ENCODE data around the gene TNRC18.
A peak's percentile ranks its signal among the peaks of the same experiment; 100 is the strongest.
"Not testable (repeated sequence)": the region's sequence is repeated elsewhere in the genome, so short reads cannot be mapped to it uniquely, and the experiment has no call there.

Gene TNRC18

GRCh38 chr7:5286933-5287332, 136.7 kb downstream of the TNRC18 start:
- Histone ChIP-seq H3K4me2 (no peak overlapping the region), H3K4me3 (IDR thresholded peaks at IDR 0.05; ENCODE audit: insufficient read depth, low read depth, low read length) (no peak overlapping the region), H3K9ac (no peak overlapping the region), H2AFZ (ENCODE audit: low read depth) (no peak overlapping the region), H4K20me1 (ENCODE audit: insufficient read depth) (no peaks in the 10 kb centered on the region), H3K79me2 (ENCODE audit: insufficient read depth, low read depth) (no peaks in the 10 kb centered on the region), H3K27ac (no peak overlapping the region), H3K36me3 (ENCODE audit: insufficient read depth) (no peaks in the 10 kb centered on the region), H3K4me1 (ENCODE audit: low read depth, poor library complexity, severe bottlenecking) (no peaks in the 10 kb centered on the region), H3K27me3 (ENCODE audit: insufficient read depth, low read depth) (peaks cover 14% of the 10 kb centered on the region)
- TF ChIP-seq CTCF (conservative IDR thresholded peaks at IDR 0.05; ENCODE audit: low read depth, low read length) = no peak

DNA sequence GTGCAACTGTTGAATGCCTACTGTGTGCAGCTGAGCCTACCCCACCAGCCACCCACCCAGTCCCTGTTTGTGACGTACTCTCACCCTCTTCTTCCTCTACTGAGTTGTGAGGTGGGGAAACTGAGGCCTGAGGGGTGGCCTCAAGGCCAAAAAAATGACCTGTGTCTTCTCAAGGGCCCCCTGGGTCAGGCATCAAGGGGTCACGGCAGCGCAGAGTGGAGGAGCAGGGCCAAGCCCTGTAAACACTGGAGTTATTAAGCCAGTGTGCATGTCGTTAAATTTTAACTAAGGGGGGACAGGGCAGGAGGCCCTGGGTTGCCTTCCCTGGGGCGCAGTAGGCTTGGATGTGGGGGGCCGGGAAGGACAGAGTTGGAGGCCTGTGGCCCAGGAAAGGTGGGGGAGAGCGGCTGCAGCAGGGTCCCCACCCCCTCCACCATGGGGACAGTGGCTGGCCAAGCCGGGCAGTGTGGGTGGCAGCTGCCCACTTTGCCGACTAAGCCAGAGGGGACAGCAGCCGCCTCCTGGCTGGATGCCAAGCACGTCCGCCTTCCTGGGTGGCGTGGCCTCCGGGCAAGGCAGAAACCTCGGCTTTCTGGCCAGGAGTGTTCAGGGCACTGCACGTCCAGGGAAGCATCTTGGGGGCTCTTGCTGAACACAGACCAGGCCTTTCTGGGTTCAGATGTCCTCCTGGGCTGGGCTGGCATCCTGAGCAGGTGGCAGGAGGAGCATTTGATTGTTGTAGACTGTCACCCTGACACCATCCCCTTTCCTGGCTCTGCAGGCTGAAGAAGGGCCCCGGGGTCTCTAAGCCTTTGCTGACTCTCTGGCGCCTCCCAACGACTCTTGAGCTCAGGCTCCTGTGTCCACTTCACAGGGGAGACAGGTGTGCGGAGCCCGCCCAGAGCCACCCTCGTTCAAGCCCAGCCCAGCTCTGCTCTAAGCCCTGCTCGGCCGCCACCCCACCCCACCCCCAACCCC, 139.0 kb downstream of the TNRC18 start:
- no peaks in the 10 kb centered on the region for H3K36me3 ChIP-seq (ENCODE audit: insufficient read depth)
- H3K4me3 ChIP-seq (IDR thresholded peaks at IDR 0.05; ENCODE audit: insufficient read depth, low read depth, low read length) = no peak overlapping the region
- no peak overlapping the region for H3K4me2 ChIP-seq
- H3K27me3 ChIP-seq (ENCODE audit: insufficient read depth, low read depth) = peaks cover 14% of the 10 kb centered on the region
- TF ChIP-seq CTCF (conservative IDR thresholded peaks at IDR 0.05; ENCODE audit: low read depth, low read length) = no peak; the same call in 1 of the 2 replicates
- H3K79me2 ChIP-seq (ENCODE audit: insufficient read depth, low read depth) = no peaks in the 10 kb centered on the region
- H4K20me1 ChIP-seq (ENCODE audit: insufficient read depth) = no peaks in the 10 kb centered on the region
- no peaks in the 10 kb centered on the region for H3K4me1 ChIP-seq (ENCODE audit: low read depth, poor library complexity, severe bottlenecking)
- H3K27ac ChIP-seq = no peak overlapping the region
- no peak overlapping the region for H3K9ac ChIP-seq
- H2AFZ ChIP-seq (ENCODE audit: low read depth) = no peak overlapping the region

DNA sequence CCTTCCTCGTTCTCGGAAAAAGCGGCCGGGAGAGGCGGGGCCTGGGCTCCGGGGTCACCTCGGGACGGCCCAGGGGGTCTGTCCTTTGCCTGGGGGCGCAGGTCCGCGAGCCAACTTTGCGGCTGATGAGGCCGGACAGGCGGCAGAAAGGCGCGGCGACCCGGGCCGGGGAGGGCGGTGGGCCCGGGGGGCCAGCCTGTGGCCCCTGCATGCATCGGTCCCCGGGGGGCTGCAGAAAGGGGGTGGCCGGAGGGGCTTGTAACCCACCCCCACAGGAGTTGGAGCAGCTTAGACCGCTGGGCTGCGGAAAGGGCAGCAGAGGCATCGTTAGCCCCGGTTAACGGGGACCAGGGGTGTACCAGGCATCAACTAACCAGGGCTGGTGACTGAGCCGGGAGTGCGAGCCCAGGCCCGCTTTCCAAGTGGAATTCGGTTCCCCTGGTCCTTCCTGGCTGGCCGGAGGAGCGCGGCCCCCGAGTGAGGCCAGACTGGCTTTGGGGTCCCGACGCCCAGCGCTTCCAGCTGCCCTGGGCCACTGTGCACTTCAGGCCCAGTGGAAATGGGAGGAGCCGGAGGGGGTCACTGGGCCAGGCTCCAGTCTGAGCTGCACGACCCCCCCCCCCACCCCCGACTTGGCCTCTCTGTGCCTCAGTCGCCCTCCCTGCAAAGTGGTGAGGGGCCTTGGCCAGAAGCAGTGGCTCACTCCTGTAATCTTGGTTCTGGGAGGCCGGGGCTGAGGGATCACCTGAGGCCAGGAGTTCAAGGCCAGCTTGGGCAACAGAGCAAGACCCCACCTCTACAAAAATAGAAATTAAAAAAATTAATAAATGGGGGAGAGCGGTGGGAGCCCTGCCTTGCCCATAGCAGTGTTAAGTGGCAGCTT, 140.0 kb downstream of the TNRC18 start:
- Histone ChIP-seq H3K27me3 (ENCODE audit: insufficient read depth, low read depth) (peaks cover 17% of the 10 kb centered on the region), H2AFZ (ENCODE audit: low read depth) (no peak overlapping the region), H4K20me1 (ENCODE audit: insufficient read depth) (no peaks in the 10 kb centered on the region), H3K9ac (no peak overlapping the region), H3K27ac (no peak overlapping the region), H3K79me2 (ENCODE audit: insufficient read depth, low read depth) (no peaks in the 10 kb centered on the region), H3K4me1 (ENCODE audit: low read depth, poor library complexity, severe bottlenecking) (no peaks in the 10 kb centered on the region), H3K4me2 (peak overlapping the region; percentile 39), H3K36me3 (ENCODE audit: insufficient read depth) (no peaks in the 10 kb centered on the region), H3K4me3 (IDR thresholded peaks at IDR 0.05; ENCODE audit: insufficient read depth, low read depth, low read length) (no peak overlapping the region)
- TF ChIP-seq CTCF (conservative IDR thresholded peaks at IDR 0.05; ENCODE audit: low read depth, low read length) = no peak

DNA sequence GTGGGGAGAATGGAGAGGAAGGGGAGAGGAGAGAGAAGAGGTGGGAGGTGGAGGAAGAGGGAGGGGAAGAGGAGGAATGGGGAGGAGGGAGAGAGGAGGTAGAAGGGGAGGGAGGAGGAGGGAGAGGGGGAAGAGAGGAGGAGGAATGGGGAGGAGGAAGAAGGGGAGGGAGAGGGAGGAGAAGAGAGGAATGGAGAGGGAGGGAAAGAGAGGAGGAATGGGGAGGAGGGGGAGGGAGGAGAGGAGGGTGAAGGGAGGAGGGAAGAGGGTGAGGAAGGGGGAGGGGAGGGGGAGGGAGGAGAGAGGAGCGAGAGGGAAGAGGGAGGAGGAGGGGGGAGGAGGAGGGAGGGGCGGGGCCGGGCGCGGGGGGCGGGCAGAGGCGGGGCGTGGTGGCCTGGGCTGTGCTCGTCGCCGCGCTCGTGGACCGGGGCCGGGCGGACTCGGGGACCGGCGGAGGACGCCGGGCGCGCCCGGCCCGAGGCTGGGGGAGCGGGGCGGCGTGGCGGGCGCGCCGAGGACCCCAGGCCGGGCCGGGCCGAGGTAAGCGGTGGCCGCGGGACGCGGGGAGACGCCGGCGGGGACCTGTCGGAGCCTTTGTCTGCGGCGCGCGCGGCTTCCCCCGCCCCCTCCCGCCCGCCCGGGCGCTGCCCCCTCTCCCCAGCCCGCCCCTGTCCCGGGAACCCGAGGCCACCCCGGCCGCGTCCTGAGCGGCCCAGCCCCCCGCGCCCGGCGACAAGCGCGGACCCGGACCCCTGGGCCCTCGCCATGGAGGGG, 140.9 kb downstream of the TNRC18 start, which contains the start of gene SLC29A4:
SLC29A4 (plus strand) TSS at position 401 of the 774 bp plus-strand sequence. CDS start 4,874 bp downstream, outside the sequence.
- no peaks in the 10 kb centered on the region for H3K4me1 ChIP-seq (ENCODE audit: low read depth, poor library complexity, severe bottlenecking)
- no peaks in the 10 kb centered on the region for H4K20me1 ChIP-seq (ENCODE audit: insufficient read depth)
- no peak within 1 kb of the TSS for H2AFZ ChIP-seq (ENCODE audit: low read depth)
- no peak within 1 kb of the TSS for H3K9ac ChIP-seq
- no peaks in the 10 kb centered on the region for H3K79me2 ChIP-seq (ENCODE audit: insufficient read depth, low read depth)
- no peak for TF ChIP-seq CTCF (conservative IDR thresholded peaks at IDR 0.05; ENCODE audit: low read depth, low read length)
- peak within 1 kb of the TSS; percentile 39 for H3K4me2 ChIP-seq
- no peak within 1 kb of the TSS for H3K4me3 ChIP-seq (IDR thresholded peaks at IDR 0.05; ENCODE audit: insufficient read depth, low read depth, low read length)
- no peak within 1 kb of the TSS for H3K27ac ChIP-seq
- H3K27me3 ChIP-seq (ENCODE audit: insufficient read depth, low read depth) = peaks cover 23% of the 10 kb centered on the region
- H3K36me3 ChIP-seq (ENCODE audit: insufficient read depth) = no peaks in the 10 kb centered on the region

DNA sequence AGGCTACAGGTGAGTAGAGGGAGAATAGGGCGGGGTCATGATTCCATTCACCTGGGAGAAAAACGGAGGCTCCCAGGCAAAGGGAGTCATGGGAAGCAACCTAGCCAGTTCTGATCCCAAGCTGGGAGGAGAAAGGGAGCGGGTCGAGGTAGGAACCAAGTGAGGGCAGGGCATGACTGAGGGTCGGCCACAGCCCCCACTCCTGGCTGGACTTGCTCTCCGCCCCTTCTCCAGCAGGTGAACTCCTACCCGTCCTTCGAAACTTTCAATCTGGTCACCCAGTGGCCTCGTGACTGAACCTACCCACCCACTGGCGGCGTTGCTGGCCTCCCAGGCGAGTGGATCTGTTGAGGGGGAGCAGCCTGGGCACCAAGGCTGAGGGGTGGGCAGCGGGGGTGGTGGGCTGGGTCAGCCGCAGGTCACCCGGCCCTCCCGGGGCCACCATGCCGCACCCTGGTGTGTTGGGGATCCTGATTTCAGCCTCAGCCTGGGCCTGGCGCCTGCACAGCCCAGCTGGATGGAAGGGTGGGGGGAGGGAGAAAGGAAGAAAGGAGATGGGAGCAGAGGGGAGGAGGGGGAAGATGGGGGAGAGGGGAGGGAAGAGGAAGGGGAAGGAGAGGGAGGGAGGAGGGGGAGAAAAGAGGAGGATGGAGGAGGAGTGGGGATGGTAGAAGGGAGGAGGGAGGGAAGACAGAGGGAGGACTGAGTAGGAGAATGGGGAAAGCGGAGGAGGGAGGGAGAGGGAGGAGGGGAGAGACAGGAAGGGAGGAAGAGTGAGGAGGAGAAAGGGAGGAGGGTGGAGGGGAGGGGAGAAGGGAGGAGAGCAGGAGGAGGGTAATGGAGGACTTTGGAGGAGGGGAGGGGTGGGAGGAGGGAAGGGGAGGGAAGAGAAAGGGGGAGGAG, 141.8 kb downstream of the TNRC18 start:
- H3K79me2 ChIP-seq (ENCODE audit: insufficient read depth, low read depth); H2AFZ ChIP-seq (ENCODE audit: low read depth); H3K36me3 ChIP-seq (ENCODE audit: insufficient read depth); H3K4me1 ChIP-seq (ENCODE audit: low read depth, poor library complexity, severe bottlenecking); H3K27ac ChIP-seq; H4K20me1 ChIP-seq (ENCODE audit: insufficient read depth); H3K9ac ChIP-seq; H3K4me2 ChIP-seq; H3K4me3 ChIP-seq (IDR thresholded peaks at IDR 0.05; ENCODE audit: insufficient read depth, low read depth, low read length): not testable (repeated sequence)
- H3K27me3 ChIP-seq (ENCODE audit: insufficient read depth, low read depth) = peaks cover 31% of the 10 kb centered on the region

All from KMS-11 (cell line).